Cortex of kidney (tissue), 1 donor: ENCODE measurements around the gene DOLPP1.
"Not testable (repeated sequence)": the region's sequence is repeated elsewhere in the genome, so short reads cannot be mapped to it uniquely, and the experiment has no call there.

Source experiments
- DNase-seq: peaks from one replicate; lab custom pipeline; 2025; lab: John Stamatoyannopoulos, UW

Gene DOLPP1

DNA sequence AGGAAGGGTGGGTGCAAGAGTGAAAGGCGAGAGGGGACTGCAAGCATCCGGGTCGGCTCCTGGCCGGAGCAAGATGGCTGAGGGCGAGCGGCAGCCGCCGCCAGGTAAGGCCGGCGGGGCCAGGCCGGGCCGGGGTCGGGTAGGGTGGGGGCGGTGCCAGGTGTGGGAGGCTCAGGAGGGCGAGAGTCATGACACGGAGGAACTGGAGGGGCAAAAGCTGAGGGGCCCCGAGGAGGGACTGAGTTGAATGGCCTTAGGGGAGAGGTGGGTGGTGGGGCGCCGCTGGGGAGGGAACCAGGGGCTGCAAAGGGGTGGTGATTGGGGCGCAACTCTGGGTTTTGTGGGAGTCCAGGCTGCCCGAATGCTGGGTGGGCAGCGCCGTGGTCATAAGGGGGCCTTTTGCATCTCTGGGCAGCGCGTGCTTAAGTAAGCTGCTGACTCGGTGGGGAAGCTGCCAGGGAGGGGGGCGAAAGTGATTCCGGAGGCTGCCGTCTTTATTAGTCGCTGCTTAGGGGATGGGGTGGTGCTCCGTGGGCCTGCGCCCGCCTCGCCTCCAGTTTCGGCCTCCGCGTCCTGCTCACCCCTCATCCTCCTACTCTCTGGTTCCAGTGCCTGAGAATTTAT, 30.7 kb downstream of the DOLPP1 start:
- DNase-seq: no peak

DNA sequence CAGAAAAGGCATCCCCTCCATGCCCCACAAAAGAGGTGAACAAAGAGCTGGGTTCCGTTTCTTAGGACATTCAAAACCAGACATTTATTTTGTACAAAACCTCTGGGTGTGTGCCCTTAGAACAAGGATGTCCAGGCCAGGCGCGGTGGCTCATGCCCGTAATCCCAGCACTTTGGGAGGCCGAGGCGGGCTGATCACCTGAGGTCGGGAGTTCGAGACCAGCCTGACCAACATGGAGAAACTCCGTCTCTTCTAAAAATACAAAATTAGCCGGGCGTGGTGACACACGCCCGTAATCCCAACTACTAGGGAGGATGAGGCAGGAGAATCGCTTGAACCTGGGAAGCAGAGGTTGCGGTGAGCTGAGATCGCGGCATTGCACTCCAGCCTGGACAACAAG, 31.6 kb downstream of the DOLPP1 start:
- DNase-seq: not testable (repeated sequence)

DNA sequence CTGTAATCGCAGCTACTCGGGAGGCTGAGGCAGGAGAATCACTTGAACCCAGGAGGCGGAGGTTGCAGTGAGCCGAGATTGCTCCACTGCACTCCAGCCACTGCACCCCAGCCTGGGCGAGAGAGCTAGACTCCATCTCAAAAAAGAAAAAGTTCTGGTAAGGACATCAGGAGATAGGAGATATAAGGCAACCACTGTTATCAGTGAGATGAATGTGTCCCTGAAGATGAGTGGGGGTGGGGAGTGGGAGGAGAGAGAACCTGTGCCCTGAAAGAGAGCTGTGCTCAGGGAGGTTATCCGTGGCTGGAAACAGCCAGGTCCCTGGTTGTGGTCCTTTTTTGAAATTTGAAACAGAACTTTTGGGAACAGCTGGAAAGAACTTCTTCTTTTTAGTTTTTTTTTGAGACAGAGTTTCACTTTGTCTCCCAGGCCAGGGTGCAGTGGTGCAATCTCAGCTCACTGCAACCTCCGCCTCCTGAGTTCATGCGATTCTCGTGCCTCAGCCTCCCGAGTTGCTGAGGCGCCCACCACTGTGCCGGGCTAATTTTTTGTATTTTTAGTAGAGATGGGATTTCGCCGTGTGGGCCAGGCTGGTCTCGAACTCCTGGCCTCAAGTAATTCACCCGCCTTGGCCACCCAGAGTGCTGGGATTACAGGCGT, 32.9 kb downstream of the DOLPP1 start:
- DNase-seq: no peak

DNA sequence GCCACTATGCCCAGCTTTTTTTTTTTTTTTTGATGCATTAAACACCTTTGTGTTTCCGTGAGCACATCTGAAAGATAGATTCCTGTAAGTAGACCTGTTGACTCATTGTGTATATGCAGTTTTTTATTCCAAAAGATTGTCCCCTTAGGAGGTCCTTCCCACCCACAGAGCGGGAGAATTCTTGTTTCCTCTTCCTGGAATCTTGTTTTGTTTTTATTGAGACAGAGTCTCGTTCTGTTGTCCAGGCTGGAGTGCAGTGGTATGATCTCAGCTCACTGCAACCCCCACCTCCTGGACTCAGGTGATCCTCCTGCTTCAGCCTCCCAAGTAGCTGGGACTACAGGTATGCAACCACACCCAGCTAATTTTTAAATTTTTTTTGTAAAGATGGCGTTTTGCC, 37.9 kb downstream of the DOLPP1 start:
- DNase-seq: no peak

DNA sequence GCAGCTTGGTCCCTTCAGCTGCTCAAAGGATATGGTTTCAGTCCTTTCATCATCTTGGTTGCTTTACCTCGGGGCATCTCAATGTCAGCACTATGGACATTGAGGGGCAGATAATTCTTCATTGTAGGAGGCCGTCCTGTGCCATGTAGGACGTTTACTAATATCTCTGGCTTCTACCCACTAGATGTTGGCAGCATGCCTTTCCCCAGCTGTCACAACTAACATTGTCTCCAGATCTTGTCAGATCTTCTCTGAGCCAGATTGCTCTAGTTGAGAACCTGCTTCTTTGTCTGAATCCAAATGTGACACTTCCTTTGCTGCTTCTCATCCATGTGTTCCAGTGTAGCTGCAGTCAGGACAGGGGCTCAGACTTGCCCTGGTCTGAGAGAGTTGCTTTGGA, 40.6 kb downstream of the DOLPP1 start:
- no peak for DNase-seq

DNA sequence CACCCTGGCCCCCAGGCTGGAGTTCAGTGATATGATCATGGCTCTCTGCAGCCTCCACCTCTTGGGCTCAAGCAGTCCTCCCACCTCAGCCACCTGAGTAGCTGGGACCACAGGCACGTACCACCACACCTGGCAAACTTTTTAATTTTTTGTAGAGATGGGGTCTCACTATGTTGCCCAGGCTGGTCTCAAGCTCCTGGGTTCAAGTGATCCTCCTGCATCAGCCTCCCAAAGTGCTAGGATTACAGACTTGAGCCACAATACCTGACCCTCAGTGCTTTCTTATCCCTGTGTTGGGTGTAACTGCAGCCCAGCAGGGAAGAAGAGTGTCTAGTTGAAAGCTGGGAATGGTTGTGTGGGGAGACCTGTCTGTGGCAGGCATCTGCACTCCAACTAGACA, 41.2 kb downstream of the DOLPP1 start:
- no peak for DNase-seq

DNA sequence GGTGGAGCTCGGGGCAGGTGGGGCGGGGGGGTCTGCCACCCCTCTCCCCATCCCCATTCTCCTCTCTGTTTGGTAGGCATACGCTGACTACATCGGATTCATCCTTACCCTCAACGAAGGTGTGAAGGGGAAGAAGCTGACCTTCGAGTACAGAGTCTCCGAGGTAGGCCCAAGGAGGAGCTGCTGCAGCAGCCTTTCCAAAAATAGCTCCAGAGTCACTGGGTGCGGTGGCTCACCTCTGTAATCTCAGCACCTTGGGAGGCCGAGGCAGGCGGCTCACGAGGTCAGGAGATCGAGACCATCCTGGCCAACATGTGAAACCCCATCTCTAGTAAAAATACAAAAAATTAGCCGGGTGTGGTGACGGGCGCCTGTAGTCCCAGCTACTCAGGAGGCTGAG, 42.1 kb downstream of the DOLPP1 start:
- not testable (repeated sequence) for DNase-seq

DNA sequence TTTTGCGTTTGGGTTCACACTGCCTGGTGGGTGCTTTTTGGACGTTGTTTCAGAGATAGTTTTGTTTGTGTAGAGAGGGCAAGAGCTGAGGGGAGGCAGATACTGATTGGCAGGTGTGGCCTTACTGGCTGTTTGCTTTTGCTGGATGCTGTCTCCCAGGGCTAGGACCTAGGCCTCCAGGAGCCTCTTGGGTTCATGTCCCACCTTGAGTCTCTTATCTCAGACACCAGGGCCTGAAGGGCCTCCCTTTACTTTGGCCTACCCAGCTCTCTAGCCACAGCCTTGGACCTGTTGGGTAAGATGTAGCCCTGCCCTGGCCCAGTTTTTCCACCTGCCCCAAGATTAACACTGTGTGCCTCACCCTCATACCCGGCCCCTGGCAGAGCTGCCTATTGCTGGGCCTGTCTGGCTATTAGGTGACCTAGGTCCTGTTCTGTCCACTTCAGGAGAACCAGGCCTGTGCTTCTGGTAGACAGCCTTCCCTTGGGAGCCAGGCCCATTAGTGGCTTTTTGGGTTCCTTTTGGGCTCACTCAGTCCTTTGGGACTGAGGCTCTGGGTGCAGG, 43.7 kb downstream of the DOLPP1 start:
- no peak for DNase-seq

DNA sequence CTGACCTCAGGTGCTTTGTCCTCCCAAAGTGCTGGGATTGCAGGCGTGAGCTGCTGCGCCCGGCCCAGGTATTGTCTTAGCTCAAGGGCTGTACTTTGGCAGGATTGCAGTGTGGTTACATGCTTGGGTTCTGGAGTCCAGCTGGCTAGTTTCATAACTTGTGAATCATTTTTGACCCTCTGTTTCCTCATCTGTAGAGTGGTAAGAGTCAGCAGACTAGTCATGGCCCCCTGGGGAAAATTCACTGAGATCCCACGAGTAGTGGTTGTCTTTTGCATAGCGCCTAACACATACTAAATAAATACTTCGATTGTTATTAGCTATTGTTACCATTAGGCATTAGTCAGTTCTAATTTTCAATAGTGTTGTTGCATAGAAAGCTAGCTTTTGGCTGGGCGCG, 44.6 kb downstream of the DOLPP1 start:
- no peak for DNase-seq

DNA sequence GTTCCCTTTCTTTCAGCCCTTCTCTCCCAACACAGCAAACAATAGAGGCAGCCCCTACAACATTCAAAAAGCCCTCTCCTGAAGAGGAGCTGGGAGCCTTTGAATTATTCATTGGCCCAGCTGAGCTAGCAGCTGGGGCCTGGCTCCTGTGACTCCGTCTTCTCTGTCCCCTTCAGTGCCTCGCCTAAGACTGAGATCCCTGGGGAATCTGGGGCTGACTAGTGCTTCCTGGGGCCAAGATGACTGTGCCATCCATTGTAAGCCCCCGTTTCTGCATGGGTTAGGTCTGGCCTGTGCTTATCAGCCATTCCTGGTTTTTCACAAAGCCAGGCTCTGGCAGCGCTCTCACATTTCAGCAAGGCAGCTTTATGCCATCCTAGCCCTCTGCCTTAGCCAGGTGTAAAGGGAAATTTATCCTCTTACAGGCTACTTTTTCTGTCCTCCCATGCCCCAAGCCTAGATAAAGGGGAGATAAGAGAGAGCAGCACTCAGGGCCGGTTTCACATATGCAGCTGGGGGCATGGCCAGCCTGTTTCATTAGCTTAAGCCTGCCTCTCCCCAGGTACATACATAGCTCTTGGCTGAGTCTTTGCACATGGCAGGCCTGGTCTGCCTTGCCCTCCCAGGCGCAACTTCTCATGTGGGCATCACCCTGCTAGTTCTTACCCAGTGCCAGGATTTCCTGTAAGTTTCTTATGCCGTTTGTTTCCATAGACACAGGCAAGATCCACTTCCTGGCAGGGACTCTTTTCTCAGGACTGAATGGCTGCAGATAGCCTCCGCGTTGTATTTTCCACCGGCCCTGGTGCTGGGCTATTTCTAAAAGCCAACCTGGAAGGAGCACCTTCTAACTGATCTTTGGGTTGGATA, 46.1 kb downstream of the DOLPP1 start:
- no peak for DNase-seq

DNA sequence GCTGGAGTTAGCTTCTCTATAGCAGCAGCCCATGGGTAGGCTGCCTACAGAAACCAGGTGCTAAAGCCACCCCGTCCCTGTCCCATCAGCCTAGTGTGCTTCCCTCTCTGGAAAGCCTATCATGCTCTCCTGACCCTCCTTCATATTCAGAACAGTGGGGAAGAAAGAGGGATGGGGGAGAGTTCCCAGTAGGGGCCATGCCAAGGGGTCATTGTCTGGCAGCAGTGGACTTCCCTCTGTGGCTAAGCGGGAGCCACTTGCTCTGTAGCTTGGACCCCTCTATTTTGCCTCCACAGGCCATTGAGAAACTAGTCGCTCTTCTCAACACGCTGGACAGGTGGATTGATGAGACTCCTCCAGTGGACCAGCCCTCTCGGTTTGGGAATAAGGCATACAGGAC, 47.8 kb downstream of the DOLPP1 start:
- DNase-seq: no peak

DNA sequence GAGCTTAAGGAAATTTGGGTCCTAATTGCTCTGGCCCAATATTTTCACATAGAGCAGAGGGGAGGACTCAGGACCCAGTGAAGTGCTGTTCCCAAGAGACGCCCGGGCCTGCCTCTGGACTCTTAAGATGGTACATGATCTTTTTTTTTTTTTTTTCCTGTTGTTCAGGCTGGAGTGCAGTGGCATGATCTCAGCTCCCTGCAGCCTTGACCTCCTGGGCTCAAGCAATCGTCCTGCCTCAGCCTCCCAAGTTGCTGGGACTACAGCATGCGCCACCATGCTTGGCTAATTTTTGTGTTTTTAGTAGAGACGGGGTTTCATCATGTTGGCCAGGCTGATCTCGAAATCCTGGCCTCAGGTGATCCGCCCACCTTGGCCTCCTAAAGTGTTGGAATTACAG, 49.4 kb downstream of the DOLPP1 start:
- DNase-seq: not testable (repeated sequence)

DNA sequence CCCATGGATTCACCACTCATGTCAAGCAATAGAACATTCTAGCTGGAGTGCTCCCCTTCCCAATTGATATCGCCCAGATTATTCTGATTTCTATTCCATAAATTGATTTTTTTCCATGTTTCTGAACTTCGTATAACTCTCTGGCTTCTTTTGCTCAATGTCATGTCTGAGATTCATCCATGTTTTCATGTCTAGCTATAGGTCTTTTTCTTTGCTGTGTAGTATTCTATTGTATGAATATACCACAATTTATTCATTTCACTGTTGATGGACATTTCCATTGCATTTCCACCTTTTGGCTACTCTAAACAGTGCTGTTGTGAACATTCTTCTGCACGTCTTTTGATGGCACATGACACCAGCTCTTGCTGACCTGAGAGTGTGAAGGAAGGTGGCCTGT, 49.9 kb downstream of the DOLPP1 start:
- no peak for DNase-seq

DNA sequence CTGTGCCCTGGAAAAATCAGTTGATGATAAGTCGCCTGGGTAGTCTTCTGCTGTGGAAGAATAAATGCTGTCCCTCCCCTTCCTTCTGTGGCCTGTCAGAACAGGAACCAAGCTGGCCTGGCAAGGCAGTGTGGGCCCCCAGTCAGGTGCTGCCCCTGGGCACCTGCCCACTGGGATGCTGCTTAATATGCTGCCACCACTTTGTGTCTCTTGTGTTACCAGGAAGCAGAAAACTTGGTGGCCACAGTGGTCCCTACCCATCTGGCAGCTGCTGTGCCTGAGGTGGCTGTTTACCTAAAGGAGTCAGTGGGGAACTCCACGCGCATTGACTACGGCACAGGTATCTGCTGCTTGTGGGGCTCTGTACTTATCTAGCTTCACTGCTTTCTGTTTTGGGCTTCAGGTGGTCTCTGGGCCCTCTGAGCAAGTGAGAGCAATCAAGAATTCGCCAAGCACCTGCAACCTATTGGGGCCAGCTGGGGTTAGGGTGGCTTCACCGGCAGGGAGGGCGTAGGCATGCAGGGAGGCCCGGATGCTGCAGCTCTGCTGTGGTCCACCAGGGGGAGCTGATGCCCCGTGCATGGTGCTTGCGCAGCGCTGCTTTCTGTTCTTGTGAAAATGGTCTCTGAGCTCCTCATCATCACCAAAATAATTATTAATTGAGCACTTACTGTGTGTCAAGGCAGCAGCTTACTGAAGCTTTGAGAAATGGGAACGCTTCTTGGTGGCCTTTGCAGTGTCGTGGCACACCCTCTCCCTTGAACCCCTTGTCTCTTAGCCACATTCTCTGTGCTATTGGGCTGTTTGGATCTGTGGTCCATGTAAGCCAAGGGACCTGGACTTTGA, 50.6 kb downstream of the DOLPP1 start:
- no peak for DNase-seq

DNA sequence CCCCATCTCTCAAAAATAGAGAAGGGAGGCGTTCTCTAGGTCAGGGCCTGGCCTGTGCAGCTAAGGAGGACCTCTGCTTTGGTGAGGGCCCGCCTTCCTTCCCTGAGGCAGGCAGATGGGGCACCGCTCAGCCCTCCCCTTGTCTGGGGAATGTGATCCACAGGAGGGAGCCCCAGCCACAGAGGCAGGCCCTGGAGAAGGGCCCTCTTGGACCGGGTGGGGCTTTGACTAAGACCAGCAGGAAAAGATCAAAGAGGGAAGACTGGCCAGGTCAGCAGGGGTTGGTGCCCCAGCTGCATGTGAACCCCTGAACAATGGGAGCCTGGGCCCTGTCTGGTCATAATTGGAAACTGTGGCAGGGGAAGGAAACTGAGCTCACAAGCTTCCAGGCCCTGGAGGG, 52.2 kb downstream of the DOLPP1 start:
- no peak for DNase-seq

DNA sequence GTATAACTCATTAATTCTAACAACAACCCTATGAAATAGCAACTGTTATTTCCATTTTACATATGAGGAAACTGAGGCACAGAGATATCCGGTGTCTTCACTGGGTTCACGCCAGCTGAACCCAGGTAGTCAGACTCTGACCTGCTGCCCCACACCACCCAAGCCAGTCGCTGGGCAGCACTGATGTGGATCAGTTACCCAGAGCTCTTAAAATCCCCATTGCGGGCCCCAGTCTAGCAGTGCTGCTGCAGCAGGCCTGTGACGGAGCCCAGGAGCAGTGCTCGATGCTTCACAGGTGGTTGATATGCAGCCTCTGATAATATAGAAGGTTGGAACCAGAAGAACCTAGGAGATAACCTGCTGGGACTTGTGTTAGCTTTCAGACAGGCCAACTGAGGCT, 54.6 kb downstream of the DOLPP1 start:
- DNase-seq: no peak

DNA sequence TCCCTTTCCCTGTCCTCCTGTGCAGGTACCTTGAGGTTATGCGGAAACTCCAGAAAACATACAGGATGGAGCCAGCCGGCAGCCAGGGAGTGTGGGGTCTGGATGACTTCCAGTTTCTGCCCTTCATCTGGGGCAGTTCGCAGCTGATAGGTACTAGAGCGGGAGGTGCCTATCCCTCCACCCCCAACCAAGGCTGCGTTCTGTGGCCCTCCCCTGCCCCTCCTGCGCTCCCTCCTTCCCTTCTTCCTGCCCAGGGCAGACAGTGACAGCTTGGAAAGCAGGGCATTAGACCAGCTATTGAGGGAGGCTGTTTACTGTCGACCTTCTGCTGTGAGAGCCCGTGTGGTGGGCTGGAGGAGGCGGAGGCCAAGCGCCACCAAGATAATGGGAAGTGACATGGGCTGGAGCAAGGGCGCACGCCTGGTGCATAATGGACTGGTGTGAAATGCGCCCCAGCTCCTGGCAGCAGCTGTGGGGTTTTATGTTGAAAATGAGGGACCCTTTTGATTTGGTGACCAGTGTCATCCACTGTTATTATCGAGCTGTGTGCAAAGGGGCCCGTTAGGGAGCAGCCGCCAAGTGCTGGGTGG, 55.6 kb downstream of the DOLPP1 start:
- no peak for DNase-seq

DNA sequence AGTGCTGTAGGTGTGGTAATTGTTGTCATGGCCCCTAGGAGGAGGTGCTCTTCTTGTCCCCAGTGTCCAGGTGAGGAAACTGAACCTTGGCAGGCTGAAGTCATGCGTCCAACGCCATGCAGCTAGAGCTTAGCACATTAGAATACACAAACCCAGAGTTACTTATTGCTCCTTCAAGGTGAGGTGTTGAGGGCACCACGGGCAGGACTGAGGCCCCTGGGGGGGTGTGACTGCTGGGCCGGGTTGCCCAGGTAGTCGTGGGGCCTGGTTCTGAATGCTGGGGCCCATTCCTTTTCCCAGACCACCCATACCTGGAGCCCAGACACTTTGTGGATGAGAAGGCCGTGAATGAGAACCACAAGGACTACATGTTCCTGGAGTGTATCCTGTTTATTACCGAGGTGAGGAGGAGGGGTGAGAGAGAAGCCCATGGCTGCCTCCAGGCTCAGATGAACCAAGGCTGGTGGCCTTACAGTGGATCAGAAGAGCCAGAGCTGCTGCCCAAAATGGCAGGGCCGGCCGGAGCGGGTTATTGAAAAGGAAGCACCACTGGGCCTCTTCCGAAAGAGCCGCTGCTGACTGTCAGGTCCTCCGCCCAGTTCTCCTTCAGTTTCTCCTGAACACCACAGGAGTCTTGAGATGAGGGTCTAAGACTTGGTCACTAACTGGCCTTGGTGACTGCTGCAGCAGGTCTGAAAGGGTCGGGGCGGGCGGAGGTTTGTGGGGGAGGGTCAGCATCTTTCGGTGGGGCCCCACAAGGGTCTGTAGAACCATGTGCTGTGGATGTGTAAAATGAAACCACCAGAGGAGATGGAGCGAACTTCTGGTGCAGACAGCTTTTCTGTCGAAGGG, 56.6 kb downstream of the DOLPP1 start:
- DNase-seq: no peak

DNA sequence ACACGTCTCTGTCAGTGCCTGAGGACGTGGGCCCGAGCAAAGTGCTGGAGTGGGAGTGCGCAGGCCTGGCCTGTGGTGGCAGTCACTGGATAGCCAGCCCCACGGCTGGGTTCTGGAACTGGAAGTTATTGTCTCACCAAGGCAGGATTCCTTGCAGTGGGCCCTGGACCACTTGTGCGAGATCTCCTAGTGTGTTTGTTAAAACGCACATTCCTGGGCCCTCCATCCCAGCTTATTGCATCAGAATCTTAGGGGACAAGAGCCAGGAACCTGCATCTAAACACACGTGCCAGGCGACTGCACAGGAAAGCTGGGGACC, 57.2 kb downstream of the DOLPP1 start:
- no peak for DNase-seq

DNA sequence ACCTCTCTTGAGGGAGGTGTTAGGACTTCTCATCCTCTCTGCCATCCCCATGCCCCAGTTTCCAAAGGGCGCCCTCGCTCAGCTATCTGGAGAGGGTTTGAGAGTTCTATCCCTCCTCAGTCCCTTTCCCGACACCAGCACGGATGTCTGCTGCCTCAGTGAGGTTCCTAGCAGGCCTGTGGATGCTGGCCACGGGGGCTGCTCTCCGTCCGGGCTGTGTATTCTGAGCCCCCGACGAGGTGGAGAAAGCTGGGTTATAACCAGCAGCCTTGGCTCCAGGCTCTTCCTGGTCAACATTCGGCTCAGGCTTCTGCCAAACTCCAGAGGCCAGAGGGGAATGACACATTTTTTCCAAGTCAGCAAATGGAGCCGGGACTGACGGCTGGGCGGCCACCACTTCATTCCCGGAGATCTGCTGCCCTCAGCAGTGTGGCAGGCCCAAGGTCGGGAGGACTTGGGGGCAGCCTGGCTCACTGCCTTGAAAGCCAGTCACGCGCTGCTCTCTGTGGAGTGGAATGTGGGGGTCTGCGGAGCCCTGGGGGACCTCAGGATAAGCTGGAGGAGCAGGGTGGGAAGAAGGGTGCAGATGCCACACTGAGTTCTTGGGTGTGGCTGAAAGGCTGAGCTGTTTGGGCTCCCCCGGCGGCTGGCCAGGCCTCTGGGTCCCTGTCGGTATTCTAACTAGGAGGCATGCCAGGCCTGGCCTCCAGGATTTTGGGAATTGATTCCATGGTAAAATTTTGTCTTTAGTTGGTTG, 57.7 kb downstream of the DOLPP1 start:
- no peak for DNase-seq
